Measurements from ENCODE around the gene SEC14L2. TPM values are rescaled to one million over a fixed set of nuclear protein-coding genes. Genes with fewer than 3 reads are reported as not detected.

Gene SEC14L2
- total RNA-seq, 4 donors from 2014 or later = 3.0 to 5.1 (median 4.2) TPM

GRCh38 chr22:30452861-30453260, 56.0 kb downstream of the SEC14L2 start:
- no peaks in the 10 kb centered on the region for H3K9me3 ChIP-seq
- no peaks in the 10 kb centered on the region for H3K4me1 ChIP-seq
- peaks cover 0 to 7% (median 2%) of the 10 kb centered on the region in 3 donors for H3K27me3 ChIP-seq
- no peak overlapping the region for H3K4me3 ChIP-seq
- H3K27ac ChIP-seq = no peak overlapping the region
- in situ Hi-C loops (cut with MboI; ENCODE audit: low sequenced_read_pairs in 4 of 4) = no loop called here
- ATAC-seq (no peak), DNase-seq (no peak)
- intact Hi-C loops (cut with DNase I; ENCODE audit: low total_unique reads) = no loop called here
- TF ChIP-seq CTCF (IDR thresholded peaks at IDR 0.05 in 4 of 5, conservative IDR thresholded peaks at IDR 0.05 in 1 of 5) (no peak), POLR2A (IDR thresholded peaks at IDR 0.05) (no peak)
- H3K36me3 ChIP-seq = no peaks in the 10 kb centered on the region

GRCh38 chr22:30453731-30454510, 57.1 kb downstream of the SEC14L2 start:
- Histone ChIP-seq H3K9me3 (no peaks in the 10 kb centered on the region), H3K27ac (no peak overlapping the region), H3K27me3 (peaks cover 0 to 7% (median 2%) of the 10 kb centered on the region in 3 donors), H3K4me3 (no peak overlapping the region), H3K36me3 (no peaks in the 10 kb centered on the region), H3K4me1 (no peaks in the 10 kb centered on the region)
- no peak for TF ChIP-seq CTCF (IDR thresholded peaks at IDR 0.05 in 4 of 5, conservative IDR thresholded peaks at IDR 0.05 in 1 of 5)
- no peak for TF ChIP-seq POLR2A (IDR thresholded peaks at IDR 0.05)
- intact Hi-C loops (cut with DNase I; ENCODE audit: low total_unique reads) = no loop called here
- no peak for ATAC-seq
- in situ Hi-C loops (cut with MboI; ENCODE audit: low sequenced_read_pairs in 4 of 4) = no loop called here
- DNase-seq = no peak

GRCh38 chr22:30455075-30455840, 58.4 kb downstream of the SEC14L2 start:
- in situ Hi-C loops (cut with MboI; ENCODE audit: low sequenced_read_pairs in 4 of 4) = no loop called here
- intact Hi-C loops (cut with DNase I; ENCODE audit: low total_unique reads) = no loop called here
- no peak for TF ChIP-seq POLR2A (IDR thresholded peaks at IDR 0.05)
- no peak for TF ChIP-seq CTCF (IDR thresholded peaks at IDR 0.05 in 4 of 5, conservative IDR thresholded peaks at IDR 0.05 in 1 of 5)
- Histone ChIP-seq H3K27ac (no peak overlapping the region), H3K36me3 (no peaks in the 10 kb centered on the region), H3K9me3 (no peaks in the 10 kb centered on the region), H3K4me3 (no peak overlapping the region), H3K4me1 (no peaks in the 10 kb centered on the region), H3K27me3 (peaks cover 0 to 7% (median 5%) of the 10 kb centered on the region in 3 donors)
- ATAC-seq (no peak), DNase-seq (no peak)

GRCh38 chr22:30457981-30458380, 61.2 kb downstream of the SEC14L2 start:
- TF ChIP-seq CTCF (IDR thresholded peaks at IDR 0.05 in 4 of 5, conservative IDR thresholded peaks at IDR 0.05 in 1 of 5) (no peak), POLR2A (IDR thresholded peaks at IDR 0.05) (no peak)
- no peaks in the 10 kb centered on the region for H3K36me3 ChIP-seq
- H3K27me3 ChIP-seq = peaks cover 0 to 5% (median 0%) of the 10 kb centered on the region in 3 donors
- H3K4me1 ChIP-seq = no peaks in the 10 kb centered on the region
- no peak for DNase-seq
- H3K27ac ChIP-seq = no peak overlapping the region
- intact Hi-C loops (cut with DNase I; ENCODE audit: low total_unique reads) (no loop called here), in situ Hi-C loops (cut with MboI; ENCODE audit: low sequenced_read_pairs in 4 of 4) (no loop called here)
- ATAC-seq = no peak
- no peaks in the 10 kb centered on the region for H3K9me3 ChIP-seq
- no peak overlapping the region for H3K4me3 ChIP-seq
